ENCODE measurements around the gene TCAP. TPM values are rescaled to one million over a fixed set of nuclear protein-coding genes. Genes with fewer than 3 reads are reported as not detected.

The TCAP gene, protein sequence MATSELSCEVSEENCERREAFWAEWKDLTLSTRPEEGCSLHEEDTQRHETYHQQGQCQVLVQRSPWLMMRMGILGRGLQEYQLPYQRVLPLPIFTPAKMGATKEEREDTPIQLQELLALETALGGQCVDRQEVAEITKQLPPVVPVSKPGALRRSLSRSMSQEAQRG
- polyA plus RNA-seq (ENCODE audit: insufficient read length in 12 of 12): 100 to 1,000 TPM in 10 of 12 donors, 10 to 100 TPM in 1, not detected in 1; 67.9 to 455 (median 247) TPM
- long read RNA-seq, donor 1: 0 reads
- long read RNA-seq, donor 2, transcript TCAP-201 (2 exons, 2,123 nt): major isoform, 117 of 117 reads
- long read RNA-seq, donor 2, partial matches to known transcripts: 0 of 117 reads
- long read RNA-seq, donor 2, other reads (novel, unspliced or antisense): 0 of 117 reads
- long read RNA-seq, donor 3, transcript TCAP-201 (2 exons, 2,123 nt): major isoform, 73 of 73 reads
- long read RNA-seq, donor 3, partial matches to known transcripts: 0 of 73 reads
- long read RNA-seq, donor 3, other reads (novel, unspliced or antisense): 0 of 73 reads
- long read RNA-seq, donor 4, transcript TCAP-201 (2 exons, 2,123 nt): major isoform, 54 of 54 reads
- long read RNA-seq, donor 4, partial matches to known transcripts: 0 of 54 reads
- long read RNA-seq, donor 4, other reads (novel, unspliced or antisense): 0 of 54 reads
- long read RNA-seq, donor 5, transcript TCAP-201 (2 exons, 2,123 nt): major isoform, 410 of 410 reads
- long read RNA-seq, donor 5, partial matches to known transcripts: 0 of 410 reads
- long read RNA-seq, donor 5, other reads (novel, unspliced or antisense): 0 of 410 reads
- long read RNA-seq, donor 6, transcript TCAP-201 (2 exons, 2,123 nt): major isoform, 92 of 92 reads
- long read RNA-seq, donor 6, partial matches to known transcripts: 0 of 92 reads
- long read RNA-seq, donor 6, other reads (novel, unspliced or antisense): 0 of 92 reads
- long read RNA-seq, donor 7, transcript TCAP-201 (2 exons, 2,123 nt): major isoform, 54 of 54 reads
- long read RNA-seq, donor 7, partial matches to known transcripts: 0 of 54 reads
- long read RNA-seq, donor 7, other reads (novel, unspliced or antisense): 0 of 54 reads
- long read RNA-seq, donor 8, transcript TCAP-201 (2 exons, 2,123 nt): major isoform, 308 of 313 reads
- long read RNA-seq, donor 8, partial matches to known transcripts: 0 of 313 reads
- long read RNA-seq, donor 8, other reads (novel, unspliced or antisense): 5 of 313 reads
- long read RNA-seq, donor 9, transcript TCAP-201 (2 exons, 2,123 nt): major isoform, 79 of 79 reads
- long read RNA-seq, donor 9, partial matches to known transcripts: 0 of 79 reads
- long read RNA-seq, donor 9, other reads (novel, unspliced or antisense): 0 of 79 reads
- long read RNA-seq, donor 10, transcript TCAP-201 (2 exons, 2,123 nt): major isoform, 246 of 246 reads
- long read RNA-seq, donor 10, partial matches to known transcripts: 0 of 246 reads
- long read RNA-seq, donor 10, other reads (novel, unspliced or antisense): 0 of 246 reads
- long read RNA-seq, donor 11, transcript TCAP-201 (2 exons, 2,123 nt): major isoform, 109 of 188 reads
- long read RNA-seq, donor 11, partial matches to known transcripts: 79 of 188 reads
- long read RNA-seq, donor 11, other reads (novel, unspliced or antisense): 0 of 188 reads

DNA sequence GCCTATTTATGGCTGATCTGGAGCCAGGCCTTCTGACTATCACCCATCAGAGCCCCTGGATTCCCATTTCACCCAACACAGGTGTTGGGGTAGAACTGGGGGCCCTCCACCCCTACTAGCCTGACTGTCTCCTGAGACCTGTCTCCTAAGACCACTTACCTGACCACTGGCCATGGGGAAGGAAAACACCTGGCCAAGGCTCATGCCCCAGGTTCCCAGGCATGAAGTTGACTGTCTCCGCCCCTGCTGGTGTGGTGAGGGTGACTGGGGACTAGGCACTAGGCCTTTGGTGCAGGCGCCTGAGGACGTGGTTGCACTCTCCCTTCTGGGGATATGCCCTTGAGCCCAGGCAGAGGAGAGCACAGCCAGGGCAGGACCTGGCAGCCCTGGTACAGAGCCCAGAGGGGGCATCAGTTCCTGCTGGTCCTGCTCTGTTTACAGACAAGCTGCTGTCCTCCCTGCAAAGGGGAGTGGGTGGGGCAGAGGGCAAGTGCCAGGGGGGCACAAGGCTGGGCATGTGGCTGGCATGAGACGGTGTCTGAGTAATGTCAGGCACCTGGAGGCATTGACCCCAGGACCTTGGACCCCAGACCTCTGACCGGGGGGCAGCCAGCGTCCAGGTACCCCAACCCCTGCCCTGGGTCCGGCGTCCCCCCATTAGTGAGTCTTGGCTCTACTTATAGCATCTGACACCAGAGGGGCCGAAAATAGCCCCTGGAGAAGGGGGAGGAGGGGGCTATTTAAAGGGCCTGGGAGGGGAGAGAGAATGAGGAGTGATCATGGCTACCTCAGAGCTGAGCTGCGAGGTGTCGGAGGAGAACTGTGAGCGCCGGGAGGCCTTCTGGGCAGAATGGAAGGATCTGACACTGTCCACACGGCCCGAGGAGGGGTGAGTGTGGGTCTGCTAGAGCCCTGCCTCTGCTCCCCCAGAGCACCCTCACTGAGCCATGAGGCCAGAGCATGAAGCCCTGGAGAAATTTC lies at the start of gene TCAP:
TCAP (plus strand) TSS at position 769 of the 981 bp plus-strand sequence; CDS start at position 780, 11 bp downstream.
- DNase-seq: no peak

DNA sequence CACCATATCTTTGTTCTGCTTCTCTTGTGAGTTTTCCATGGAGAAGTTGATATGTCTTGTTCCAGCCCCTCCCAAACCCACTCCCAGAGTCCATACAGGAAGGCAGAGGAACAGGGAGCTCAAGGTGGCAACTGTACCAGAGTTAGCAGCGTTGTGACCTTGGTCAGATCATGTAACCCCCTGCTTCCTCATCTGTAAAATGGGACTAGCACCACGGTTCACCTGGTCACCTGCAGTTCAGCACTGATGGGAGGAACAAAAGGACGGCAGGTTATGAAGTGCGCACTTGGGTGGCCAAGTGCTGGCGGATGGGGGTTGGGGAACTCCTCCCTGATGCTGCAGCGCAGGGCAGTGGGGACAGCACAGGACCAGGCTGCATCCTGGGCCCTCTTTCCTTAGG lies 49.7 kb upstream of the TCAP start:
- DNase-seq: no peak

DNA sequence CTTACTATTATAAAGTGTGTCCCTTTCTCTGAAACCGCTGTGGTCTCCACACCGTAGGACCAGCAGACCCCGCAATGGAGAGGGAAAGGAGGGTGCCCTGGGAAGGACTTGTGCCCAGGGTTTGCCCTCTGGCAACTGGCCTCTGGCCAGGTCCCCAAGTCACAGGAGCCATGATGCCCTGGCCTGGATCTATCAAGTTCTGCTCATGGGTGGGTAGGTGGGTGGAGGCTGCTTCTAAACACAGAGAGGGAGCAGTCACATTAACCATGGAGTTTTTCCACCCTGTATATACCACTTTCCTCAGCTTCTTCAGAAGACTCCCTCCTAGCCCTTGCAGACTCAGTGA lies 48.1 kb upstream of the TCAP start:
- no peak for DNase-seq

DNA sequence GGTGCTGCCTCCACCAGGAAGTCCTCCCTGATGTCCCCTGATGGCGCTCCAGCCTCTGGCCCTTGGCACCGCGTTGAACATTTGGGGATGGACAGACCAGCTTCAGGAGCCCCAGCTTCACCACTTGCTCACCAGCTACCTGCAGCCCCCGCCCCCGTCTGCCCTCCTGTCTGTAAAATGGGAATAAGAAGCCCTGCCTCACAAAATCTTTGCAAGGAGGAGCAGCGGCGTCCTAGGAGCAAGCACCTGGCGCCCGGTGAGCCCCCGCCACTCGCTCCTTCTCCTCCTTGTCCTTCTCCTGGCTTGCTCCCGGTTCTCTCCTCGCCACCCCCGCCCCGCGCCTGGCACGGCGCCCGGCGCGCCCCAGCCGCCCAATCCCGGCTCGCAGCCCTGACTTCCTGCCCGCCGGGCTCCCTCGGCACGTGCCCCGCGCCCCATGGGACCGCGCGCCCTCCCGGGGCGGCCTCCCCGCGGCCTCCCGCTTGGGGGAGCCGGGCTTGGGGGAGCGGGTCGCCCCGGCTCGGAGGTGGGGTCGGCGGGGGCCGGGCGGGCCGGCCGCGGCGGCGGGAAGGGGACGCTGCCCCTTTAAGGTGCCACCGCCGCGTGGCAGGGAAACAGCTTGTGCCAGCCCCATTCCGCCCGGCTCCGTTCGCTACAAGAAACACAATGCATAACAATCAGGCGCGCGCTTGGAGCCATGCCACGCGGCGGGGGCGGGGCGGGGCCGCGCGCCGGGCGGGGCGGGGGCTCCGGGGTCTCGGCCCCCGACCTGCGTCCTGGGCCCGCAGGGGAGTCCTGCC lies 47.5 kb upstream of the TCAP start:
- no peak for DNase-seq

DNA sequence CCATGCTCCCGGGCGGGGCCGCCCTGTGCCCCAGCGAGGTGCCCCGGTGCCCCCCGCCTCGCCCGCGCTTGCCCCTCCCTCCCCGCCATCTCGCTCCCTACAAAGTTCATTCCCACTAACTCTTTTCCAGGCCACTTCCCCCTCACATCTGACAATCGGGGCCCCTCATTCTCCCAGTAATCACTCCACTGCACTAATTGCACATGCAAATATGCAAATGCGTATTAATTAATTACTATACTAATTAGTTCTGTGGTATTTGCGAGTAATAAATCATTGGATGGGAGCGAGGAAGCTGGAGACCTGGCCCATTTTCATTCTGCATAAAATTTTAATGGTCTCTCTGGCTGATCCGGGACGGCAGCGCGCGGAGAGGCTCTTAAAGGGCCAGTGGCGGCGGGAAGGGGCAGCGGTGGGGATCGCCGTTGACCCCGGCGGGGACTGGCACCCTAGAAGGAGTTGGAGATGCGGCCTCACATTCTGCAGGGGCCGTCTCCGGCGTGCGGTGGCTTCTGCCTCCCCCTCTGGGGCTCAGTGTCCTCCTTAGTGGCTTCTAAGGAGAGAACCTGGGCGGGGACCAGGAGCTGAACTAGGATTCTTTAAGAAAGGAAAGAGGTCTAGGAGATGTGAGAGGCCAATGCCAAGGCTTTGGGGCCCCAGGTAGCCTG lies 46.8 kb upstream of the TCAP start:
- DNase-seq: no peak

DNA sequence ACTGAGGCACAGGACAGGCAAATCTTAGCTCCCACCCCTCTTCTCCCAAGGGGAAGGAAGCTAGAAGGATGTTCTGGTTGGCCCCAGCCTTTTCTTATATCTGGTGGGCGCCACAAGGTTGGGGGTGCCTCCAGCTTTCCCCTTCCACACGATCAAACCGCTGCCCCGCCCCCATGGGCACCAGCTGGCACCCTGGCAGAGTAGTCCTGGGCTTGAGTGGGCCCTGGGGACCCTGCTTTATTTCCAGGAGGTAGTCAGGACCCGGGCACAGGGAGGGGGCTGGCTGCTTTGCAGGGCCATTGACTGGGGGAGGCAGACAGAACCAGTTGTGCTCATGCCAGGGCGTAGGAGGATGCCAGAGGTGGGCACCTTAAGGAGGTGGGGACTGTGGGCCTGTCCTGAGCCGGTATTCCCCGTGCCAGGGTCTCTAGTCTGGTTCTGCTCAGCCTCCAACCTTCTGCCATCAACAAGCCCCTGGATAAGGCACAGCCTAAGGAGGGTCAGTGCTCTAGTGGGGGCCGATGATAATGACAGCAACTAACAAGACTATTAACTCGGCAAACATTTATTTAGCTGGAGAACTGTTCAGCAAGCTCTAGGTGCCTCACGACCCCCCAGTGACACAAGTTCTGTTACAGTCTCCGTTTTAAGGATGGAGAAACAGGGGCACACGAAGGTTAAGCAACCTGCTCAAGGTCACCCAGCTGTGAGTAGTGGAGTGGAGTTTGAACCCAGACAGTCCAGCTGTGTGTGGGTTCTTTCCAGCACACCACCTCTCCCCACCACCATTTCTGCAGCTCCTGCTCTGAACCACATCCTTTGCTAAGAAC lies 46.0 kb upstream of the TCAP start:
- no peak for DNase-seq

DNA sequence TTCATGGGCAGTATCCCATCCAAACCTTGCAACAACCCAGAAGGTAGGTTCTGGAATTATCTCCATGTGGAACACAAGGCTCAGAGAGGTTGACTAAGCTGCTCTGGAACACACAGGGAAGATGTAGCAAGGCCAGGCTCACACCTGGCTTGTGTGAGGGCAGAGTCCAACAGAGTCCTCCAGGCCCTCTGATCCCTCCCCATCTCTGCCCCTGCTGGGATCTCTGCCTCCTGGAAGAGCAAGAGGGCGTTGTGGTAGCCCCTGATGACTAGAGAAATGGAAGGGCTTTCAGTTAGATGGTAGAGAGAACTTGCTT lies 45.4 kb upstream of the TCAP start:
- DNase-seq: no peak

DNA sequence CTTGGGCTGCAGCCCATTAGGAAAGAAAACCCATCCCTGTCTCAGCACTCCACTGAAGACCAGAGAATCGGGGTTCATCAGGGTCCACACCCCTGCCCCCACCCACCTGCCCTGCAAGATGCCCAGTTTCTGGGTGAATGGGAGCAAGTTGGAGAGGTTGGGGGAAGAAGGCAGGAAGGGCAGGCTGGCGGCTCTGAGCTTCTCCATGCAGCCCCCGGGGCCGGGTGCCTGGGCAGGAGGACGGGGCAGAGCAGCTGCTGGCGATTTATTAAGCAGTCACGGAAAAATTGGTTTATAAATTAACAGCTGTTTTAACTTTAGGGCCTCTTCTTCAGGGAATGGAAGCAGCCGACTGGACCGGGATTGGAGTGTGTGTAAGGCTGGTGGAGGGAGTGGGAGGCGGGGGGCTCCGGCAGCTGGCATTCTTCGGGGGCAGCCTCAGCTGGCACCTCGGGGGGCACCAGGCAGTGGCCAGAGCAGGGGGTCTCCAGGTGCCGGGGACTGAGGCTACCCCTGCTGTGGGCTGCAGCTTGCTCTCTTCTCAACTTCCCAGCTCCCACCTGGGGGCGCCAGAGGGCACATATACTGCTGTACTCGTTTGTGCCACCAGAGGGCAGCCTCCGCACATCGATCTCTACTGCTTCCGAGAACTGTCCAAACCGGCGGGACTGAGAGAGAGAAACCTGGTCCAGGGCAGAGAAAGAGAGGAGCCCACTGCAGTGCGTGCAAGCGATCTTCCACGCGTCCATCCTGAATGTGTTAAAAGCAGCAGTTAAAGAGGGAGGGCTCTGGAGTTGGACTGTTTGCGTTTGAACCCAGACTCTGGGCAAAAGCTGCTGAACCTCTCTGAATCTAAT lies 43.4 kb upstream of the TCAP start:
- DNase-seq: peak; percentile 91

DNA sequence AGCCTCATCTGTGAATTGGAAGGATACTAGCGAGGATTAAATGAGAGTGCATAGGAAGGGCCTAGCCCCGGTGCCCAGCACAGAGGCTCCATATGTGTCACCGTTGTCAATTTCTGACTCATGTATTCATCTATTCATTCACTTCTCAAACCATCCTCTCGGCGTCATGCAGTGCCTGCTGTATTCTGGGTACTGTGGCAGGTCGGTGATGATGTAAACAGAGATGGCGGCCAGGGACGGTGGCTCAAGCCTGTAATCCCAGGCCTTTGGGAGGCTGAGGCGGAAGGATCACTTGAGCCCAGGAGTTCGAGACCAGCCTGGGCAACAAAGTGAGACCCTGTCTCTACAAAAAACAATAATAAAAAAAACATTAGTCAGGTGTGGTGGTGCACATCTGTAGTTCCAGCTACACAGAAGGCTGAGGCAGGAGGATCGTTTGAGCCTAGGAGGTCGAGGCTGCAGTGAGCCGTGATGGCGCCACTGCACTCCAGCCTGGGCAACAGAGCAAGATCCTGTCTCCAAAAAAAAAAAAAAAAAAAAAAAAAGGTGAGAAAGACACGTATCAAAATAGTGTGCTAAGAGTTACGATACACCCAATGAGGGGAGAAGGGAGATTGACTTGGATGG lies 42.7 kb upstream of the TCAP start:
- DNase-seq: no peak

DNA sequence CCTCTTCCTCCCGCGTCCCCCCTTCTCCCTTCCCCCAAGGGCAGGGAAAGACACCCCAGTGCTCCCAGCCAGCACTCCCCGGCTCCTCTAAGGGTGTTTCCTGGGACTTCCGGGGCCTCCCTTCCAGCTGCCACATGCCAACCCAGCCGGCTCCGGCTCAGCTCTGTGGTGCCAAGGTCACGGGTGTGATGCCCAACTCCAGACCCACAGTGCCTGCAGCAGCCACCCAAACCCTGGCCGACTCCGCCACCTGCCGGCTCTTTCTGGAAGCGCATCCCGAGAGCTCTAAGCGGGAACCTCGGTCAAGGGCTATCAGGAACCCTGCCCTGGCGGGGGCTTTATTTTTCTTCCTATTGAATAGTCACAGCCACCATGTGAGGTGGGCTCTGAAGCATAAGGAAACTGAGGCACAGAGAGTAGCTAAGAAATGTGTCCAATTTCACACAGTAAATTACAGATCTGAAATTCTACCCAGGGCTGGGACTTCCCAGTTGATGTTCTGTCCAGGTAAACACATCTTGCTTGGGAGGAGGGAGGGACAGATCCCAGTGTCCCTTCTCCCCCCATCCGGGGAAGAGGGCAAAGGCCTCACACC lies 41.7 kb upstream of the TCAP start:
- DNase-seq: peak; percentile 72

DNA sequence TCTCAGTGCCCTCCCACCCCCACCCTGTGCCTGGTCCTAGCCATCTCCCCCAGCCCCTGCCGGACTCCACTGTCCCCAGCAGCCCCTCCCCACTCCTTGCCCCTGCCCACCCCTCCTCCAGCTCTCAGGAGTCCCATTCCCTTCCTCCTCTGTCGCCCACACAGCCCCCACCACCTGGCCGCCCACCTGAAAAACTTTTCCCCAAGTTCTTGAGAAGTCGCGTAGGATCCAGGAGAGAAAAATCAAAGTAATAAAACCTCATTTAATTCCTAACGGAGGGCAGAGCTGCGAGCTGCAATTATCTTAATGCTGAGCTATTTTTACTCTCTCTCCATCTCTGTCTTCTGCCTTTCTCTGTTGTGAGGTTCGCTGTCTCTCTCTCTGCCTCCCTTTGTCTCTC lies 40.8 kb upstream of the TCAP start:
- no peak for DNase-seq

DNA sequence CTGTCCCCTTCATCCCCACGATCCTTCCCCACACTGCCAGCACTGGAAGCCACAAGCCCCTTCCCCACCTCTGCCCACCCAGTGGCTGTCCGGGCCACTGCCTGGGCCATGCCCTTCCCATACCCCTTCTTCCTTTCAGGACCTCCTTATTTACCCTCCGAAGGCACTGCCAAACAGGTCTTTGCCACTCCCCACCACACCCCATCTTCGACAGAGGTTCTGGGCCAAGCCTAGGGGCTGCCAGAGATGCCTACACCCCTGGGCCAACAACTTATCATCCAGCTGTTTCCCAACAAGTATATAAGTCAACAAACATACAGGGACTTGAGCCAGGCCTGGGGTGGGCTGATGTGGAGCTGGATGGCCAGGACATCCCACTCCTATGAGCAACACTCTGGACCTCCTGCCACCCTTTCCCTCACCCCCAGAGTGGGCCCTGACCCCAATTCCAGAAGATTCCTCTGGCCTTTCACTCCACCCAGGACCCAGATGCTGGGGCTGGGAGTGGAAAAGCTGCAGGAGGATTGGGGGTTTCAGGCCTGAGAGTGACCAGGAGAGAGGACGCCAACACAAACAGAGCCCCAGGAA lies 39.9 kb upstream of the TCAP start:
- DNase-seq: no peak

DNA sequence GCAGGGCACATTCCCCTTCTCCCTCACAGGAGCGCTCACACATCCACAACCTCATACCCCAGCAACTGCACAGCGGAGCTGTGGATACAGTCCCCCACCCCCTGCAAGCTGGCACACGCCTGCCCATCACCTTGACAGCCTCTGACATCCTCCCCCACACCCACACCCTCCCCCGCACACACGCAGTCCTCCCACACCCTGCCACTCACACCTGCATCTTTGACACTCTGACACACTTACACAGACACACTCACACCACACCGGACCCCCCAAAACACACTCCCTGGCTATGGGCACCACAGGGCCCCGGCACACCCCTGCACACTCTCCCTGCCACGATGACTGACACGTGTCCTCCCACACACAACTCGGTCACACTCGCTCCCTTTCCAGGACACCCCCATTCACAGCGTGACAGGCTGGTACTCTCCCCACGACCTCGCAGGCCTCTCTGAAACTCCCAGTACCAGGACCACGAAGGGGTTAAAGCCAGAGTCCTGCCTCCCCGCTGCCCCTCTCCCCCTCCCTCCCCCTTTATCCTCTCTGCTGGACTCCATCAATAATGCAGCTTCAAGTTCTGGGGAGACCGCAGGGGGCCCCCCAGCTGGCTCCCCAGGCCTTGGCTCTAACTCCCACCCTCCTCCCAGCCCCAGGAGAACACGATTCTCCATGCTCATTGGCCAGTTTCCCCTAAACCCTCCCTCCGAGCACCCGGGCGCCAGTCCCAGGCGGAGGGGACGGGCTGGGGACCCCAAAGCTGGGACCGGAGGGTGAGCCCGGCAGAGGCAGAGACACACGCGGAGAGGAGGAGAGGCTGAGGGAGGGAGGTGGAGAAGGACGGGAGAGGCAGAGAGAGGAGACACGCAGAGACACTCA lies 38.7 kb upstream of the TCAP start, which contains the start of gene PPP1R1B:
PPP1R1B (plus strand) TSS at position 782 of the 876 bp plus-strand sequence. CDS start 441 bp downstream, outside the sequence.
- no peak for DNase-seq

DNA sequence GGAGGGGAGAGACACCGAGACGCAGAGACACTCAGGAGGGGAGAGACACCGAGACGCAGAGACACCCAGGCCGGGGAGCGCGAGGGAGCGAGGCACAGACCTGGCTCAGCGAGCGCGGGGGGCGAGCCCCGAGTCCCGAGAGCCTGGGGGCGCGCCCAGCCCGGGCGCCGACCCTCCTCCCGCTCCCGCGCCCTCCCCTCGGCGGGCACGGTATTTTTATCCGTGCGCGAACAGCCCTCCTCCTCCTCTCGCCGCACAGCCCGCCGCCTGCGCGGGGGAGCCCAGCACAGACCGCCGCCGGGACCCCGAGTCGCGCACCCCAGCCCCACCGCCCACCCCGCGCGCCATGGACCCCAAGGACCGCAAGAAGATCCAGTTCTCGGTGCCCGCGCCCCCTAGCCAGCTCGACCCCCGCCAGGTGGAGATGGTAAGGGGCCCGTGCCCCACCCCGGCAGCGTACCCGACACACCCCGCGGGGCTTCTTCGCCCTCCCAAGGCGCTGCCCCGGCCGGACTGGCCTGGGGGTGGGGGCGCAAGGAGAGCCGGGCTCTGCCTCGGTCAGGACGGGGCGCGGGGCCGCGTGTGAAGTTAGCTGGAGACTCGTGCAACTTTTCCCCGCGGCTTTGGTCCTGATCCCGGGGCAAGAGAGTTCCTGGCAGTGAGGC lies 38.0 kb upstream of the TCAP start:
- no peak for DNase-seq

All from muscle of arm (tissue), 14 donors.